ENCODE data around the gene MAP3K14. TPM values are rescaled to one million over a fixed set of nuclear protein-coding genes. Genes with fewer than 3 reads are reported as not detected.

The MAP3K14 gene
- total and polyA plus RNA-seq, 2 donors (not counting 1 experiment from before 2014, with no cell fraction given): 3.6 to 5.2 TPM

DNA sequence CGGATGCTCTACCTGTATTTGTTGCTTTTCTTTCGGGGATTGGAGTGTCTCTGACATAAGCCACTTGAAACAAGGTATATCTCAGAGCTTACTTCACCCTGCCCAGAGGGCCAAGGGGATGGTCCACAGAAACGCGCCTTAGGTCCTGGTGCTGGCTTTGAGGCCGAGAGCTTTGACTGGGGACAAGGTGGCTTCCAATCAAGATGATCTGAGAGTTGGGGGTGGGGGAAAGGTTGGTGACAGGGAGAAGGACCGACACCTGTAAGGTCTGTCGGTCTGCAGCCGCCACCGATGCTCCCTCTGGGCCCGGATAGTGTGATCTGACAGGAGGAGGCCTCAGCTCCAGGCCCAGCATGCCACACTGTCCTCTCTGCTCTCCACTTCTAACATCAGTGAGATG is 33.1 kb downstream of the MAP3K14 start:
- H3K4me3 ChIP-seq (replicated peaks in 1 of 4; ENCODE audit: control extremely low read depth in 1 of 4, insufficient read depth in 1 of 4, low read depth in 3 of 4, low read length in 4 of 4): no peak overlapping the region
- no peak overlapping the region for H2AFZ ChIP-seq (ENCODE audit: low read length)
- H3K27ac ChIP-seq (ENCODE audit: insufficient read depth, low read length): no peak overlapping the region
- no peak for TF ChIP-seq CTCF (conservative IDR thresholded peaks at IDR 0.05 in 1 of 2, IDR thresholded peaks at IDR 0.05 in 1 of 2; ENCODE audit: low read depth in 1 of 2, low read length in 2 of 2)
- no peak for TF ChIP-seq EZH2 (IDR thresholded peaks at IDR 0.05; ENCODE audit: low read length, missing control alignments)
- DNase-seq (ENCODE audit: low read depth in 2 of 2): no peak
- no peak overlapping the region for H3K4me2 ChIP-seq (ENCODE audit: extremely low read depth, insufficient read depth, low read length)
- no peak overlapping the region for H3K9ac ChIP-seq (ENCODE audit: insufficient read depth, low read length)
- H3K79me2 ChIP-seq (ENCODE audit: control insufficient read depth, insufficient read depth, low read length): no peaks in the 10 kb centered on the region
- no peaks in the 10 kb centered on the region for H3K9me3 ChIP-seq (ENCODE audit: control insufficient read depth, insufficient read depth, low read depth, low read length)
- no peaks in the 10 kb centered on the region for H3K27me3 ChIP-seq (ENCODE audit: control insufficient read depth, insufficient read depth, low read length)
- no peaks in the 10 kb centered on the region for H4K20me1 ChIP-seq (ENCODE audit: control insufficient read depth, extremely low read depth, insufficient read depth, low read length)
- peaks cover 9% of the 10 kb centered on the region for H3K4me1 ChIP-seq (ENCODE audit: control insufficient read depth, extremely low read depth, insufficient read depth, low read length)
- H3K36me3 ChIP-seq (ENCODE audit: control insufficient read depth, insufficient read depth, low read length): peaks cover 28% of the 10 kb centered on the region

- Histone ChIP-seq H3K79me2 (ENCODE audit: control insufficient read depth, insufficient read depth, low read length) (no peaks in the 10 kb centered on the region), H3K9ac (ENCODE audit: insufficient read depth, low read length) (no peak overlapping the region), H3K4me2 (ENCODE audit: extremely low read depth, insufficient read depth, low read length) (no peak overlapping the region), H3K4me1 (ENCODE audit: control insufficient read depth, extremely low read depth, insufficient read depth, low read length) (peaks cover 13% of the 10 kb centered on the region), H4K20me1 (ENCODE audit: control insufficient read depth, extremely low read depth, insufficient read depth, low read length) (no peaks in the 10 kb centered on the region), H3K27me3 (ENCODE audit: control insufficient read depth, insufficient read depth, low read length) (no peaks in the 10 kb centered on the region), H3K4me3 (replicated peaks in 1 of 4; ENCODE audit: control extremely low read depth in 1 of 4, insufficient read depth in 1 of 4, low read depth in 3 of 4, low read length in 4 of 4) (no peak overlapping the region), H3K36me3 (ENCODE audit: control insufficient read depth, insufficient read depth, low read length) (peaks cover 28% of the 10 kb centered on the region), H2AFZ (ENCODE audit: low read length) (no peak overlapping the region), H3K27ac (ENCODE audit: insufficient read depth, low read length) (peak overlapping the region; percentile 30), H3K9me3 (ENCODE audit: control insufficient read depth, insufficient read depth, low read depth, low read length) (no peaks in the 10 kb centered on the region)
- peak; percentile 84 to 86 for DNase-seq (ENCODE audit: low read depth in 2 of 2)
- TF ChIP-seq CTCF (conservative IDR thresholded peaks at IDR 0.05 in 1 of 2, IDR thresholded peaks at IDR 0.05 in 1 of 2; ENCODE audit: low read depth in 1 of 2, low read length in 2 of 2) (no peak), EZH2 (IDR thresholded peaks at IDR 0.05; ENCODE audit: low read length, missing control alignments) (no peak)
Observed at GRCh38 chr17:45282683-45283644, 33.9 kb downstream of the MAP3K14 start.

- H3K9me3 ChIP-seq (ENCODE audit: control insufficient read depth, insufficient read depth, low read depth, low read length): no peaks in the 10 kb centered on the region
- no peak for DNase-seq (ENCODE audit: low read depth in 2 of 2)
- H3K79me2 ChIP-seq (ENCODE audit: control insufficient read depth, insufficient read depth, low read length): no peaks in the 10 kb centered on the region
Observed at GRCh38 chr17:45279898-45280297, 36.9 kb downstream of the MAP3K14 start.

More at GRCh38 chr17:45279898-45280297, 36.9 kb downstream of the MAP3K14 start:
- no peak overlapping the region for H2AFZ ChIP-seq (ENCODE audit: low read length)
- H3K27ac ChIP-seq (ENCODE audit: insufficient read depth, low read length): no peak overlapping the region
- H4K20me1 ChIP-seq (ENCODE audit: control insufficient read depth, extremely low read depth, insufficient read depth, low read length): no peaks in the 10 kb centered on the region
- H3K4me3 ChIP-seq (replicated peaks in 1 of 4; ENCODE audit: control extremely low read depth in 1 of 4, insufficient read depth in 1 of 4, low read depth in 3 of 4, low read length in 4 of 4): no peak overlapping the region
- peaks cover 22% of the 10 kb centered on the region for H3K36me3 ChIP-seq (ENCODE audit: control insufficient read depth, insufficient read depth, low read length)
- no peak overlapping the region for H3K9ac ChIP-seq (ENCODE audit: insufficient read depth, low read length)
- TF ChIP-seq CTCF (conservative IDR thresholded peaks at IDR 0.05 in 1 of 2, IDR thresholded peaks at IDR 0.05 in 1 of 2; ENCODE audit: low read depth in 1 of 2, low read length in 2 of 2) (no peak), EZH2 (IDR thresholded peaks at IDR 0.05; ENCODE audit: low read length, missing control alignments) (no peak)
- no peak overlapping the region for H3K4me2 ChIP-seq (ENCODE audit: extremely low read depth, insufficient read depth, low read length)
- no peaks in the 10 kb centered on the region for H3K27me3 ChIP-seq (ENCODE audit: control insufficient read depth, insufficient read depth, low read length)
- peaks cover 17% of the 10 kb centered on the region for H3K4me1 ChIP-seq (ENCODE audit: control insufficient read depth, extremely low read depth, insufficient read depth, low read length)
